H1 (cell line): ENCODE measurements around the gene PLXNB3. TPM values are rescaled to one million over a fixed set of nuclear protein-coding genes. Genes with fewer than 3 reads are reported as not detected.

Experiments used
- CTCF ChIA-PET: fragments of 300-600 bp; sonication (Branson Sonifier 250); formaldehyde crosslinking; loops from one replicate; lab custom pipeline; 2021; ENCODE audit not compliant: partially characterized antibody; lab: Charles Lee
- POLR2A ChIA-PET: fragments of 300-600 bp; sonication (Branson Sonifier 250); formaldehyde crosslinking; loops from one replicate; lab custom pipeline; 2021; ENCODE audit warnings: inconsistent platforms; ENCODE audit not compliant: partially characterized antibody; lab: Charles Lee
- DNase-seq, 2 experiments: peaks; one replicate each; pipeline versions ENCODE4 v3.0.0 to v3.0.0-alpha.2; 2010 to 2022; ENCODE audit warnings: low spot score in 2 of 2, low read depth in 1 of 2, mixed read lengths in 1 of 2
- FAIRE-seq: peaks from 2 replicates; lab custom pipeline; 2011; peaks lifted over from hg19 to GRCh38; lab: Jason Lieb, UNC
- H2AFZ ChIP-seq: 2 replicates; pipeline ENCODE4 v1.8.1; 2012; ENCODE audit warnings: low read length, inconsistent platforms
- H2AK5ac ChIP-seq: 2 replicates; pipeline ENCODE4 v1.6.1; 2013; ENCODE audit warnings: low read depth, low read length
- H2BK120ac ChIP-seq: replicated peaks from 2 replicates; pipeline ENCODE3; 2013; ENCODE audit warnings: low read depth, low read length, inconsistent platforms
- H2BK12ac ChIP-seq: 2 replicates; pipeline ENCODE4 v1.6.1; 2013; ENCODE audit warnings: low read depth, low read length
- H2BK15ac ChIP-seq: 2 replicates; pipeline ENCODE4 v1.6.1; 2013; ENCODE audit warnings: low read length
- H2BK20ac ChIP-seq: 2 replicates; pipeline ENCODE4 v1.6.1; 2013; ENCODE audit warnings: low read length
- H2BK5ac ChIP-seq: 2 replicates; pipeline ENCODE4 v1.6.1; 2013; ENCODE audit warnings: low read depth, low read length
- H3K14ac ChIP-seq: 2 replicates; pipeline ENCODE4 v1.6.1; 2013; ENCODE audit warnings: inconsistent platforms; ENCODE audit not compliant: insufficient read length
- H3K18ac ChIP-seq: 2 replicates; pipeline ENCODE4 v1.6.1; 2013; ENCODE audit warnings: low read length; ENCODE audit errors: extremely low read depth
- H3K23ac ChIP-seq: 2 replicates; pipeline ENCODE4 v1.6.1; 2013; ENCODE audit warnings: inconsistent platforms; ENCODE audit not compliant: insufficient read length
- H3K23me2 ChIP-seq: 2 replicates; pipeline ENCODE4 v1.6.1; 2013; ENCODE audit warnings: low read depth, low read length
- H3K27ac ChIP-seq: 2 replicates; pipeline ENCODE4 v1.6.1; 2011; ENCODE audit warnings: low read depth, low read length, inconsistent platforms
- H3K27me3 ChIP-seq, 4 experiments: replicated peaks in 1 of 4; 1 replicate in 1 of 4; 2 replicates in 3 of 4; pipeline versions ENCODE4 v1.6.1 to v1.8.1; 2011 to 2013; ENCODE audit warnings: low read length in 3 of 4, mild to moderate bottlenecking in 3 of 4, inconsistent platforms in 2 of 4, mixed read lengths in 2 of 4, moderate library complexity in 1 of 4; ENCODE audit not compliant: control insufficient read depth in 3 of 4, insufficient read depth in 3 of 4; ENCODE audit errors: extremely low read depth in 1 of 4
- H3K36me3 ChIP-seq, 4 experiments: 2 replicates each; pipeline versions ENCODE4 v1.6.1 to v1.8.1; 2011 to 2013; ENCODE audit warnings: mild to moderate bottlenecking in 4 of 4, low read length in 3 of 4, moderate library complexity in 2 of 4, control low read depth in 1 of 4, inconsistent platforms in 1 of 4; ENCODE audit not compliant: insufficient read depth in 4 of 4, control insufficient read depth in 2 of 4
- H3K4ac ChIP-seq: replicated peaks from 2 replicates; pipeline ENCODE3; 2013; ENCODE audit warnings: low read length, low read depth, mixed read lengths, inconsistent platforms; ENCODE audit not compliant: insufficient read length
- H3K4me1 ChIP-seq, 4 experiments: replicated peaks in 1 of 4; 1 replicate in 1 of 4; 2 replicates in 3 of 4; pipeline versions ENCODE4 v1.6.1 to v1.8.1; 2011 to 2013; ENCODE audit warnings: low read length in 3 of 4, inconsistent platforms in 2 of 4, mixed read lengths in 1 of 4; ENCODE audit not compliant: insufficient read depth in 4 of 4, control insufficient read depth in 3 of 4
- H3K4me2 ChIP-seq, 2 experiments: 2 replicates each; pipeline versions ENCODE4 v1.6.1 to v1.8.1; 2011 to 2013; ENCODE audit warnings: low read depth in 2 of 2, low read length in 2 of 2, control low read depth in 1 of 2, inconsistent platforms in 1 of 2, mild to moderate bottlenecking in 1 of 2; ENCODE audit not compliant: insufficient read depth in 1 of 2
- H3K4me3 ChIP-seq, 4 experiments: fragments of 200-600, 300-600 bp in 1 of 4; sonication (generic), shearing (Covaris generic), sonication (Bioruptor Twin) in 1 of 4; 2 replicates each; pipeline versions ENCODE4 v1.5.1 to v1.8.1; 2011 to 2016; ENCODE audit warnings: low read length in 4 of 4, low read depth in 3 of 4, control low read depth in 2 of 4, inconsistent platforms in 2 of 4, mild to moderate bottlenecking in 2 of 4, mixed read lengths in 1 of 4, moderate library complexity in 1 of 4; ENCODE audit not compliant: insufficient read depth in 2 of 4; ENCODE audit errors: extremely low read depth in 1 of 4
- H3K56ac ChIP-seq: replicated peaks from 2 replicates; pipeline ENCODE3; 2013; ENCODE audit warnings: low read depth, mild to moderate bottlenecking, mixed read lengths, low read length, inconsistent platforms; ENCODE audit not compliant: insufficient read length
- H3K79me1 ChIP-seq: 2 replicates; pipeline ENCODE4 v1.6.1; 2013; ENCODE audit warnings: low read depth, low read length, control low read depth
- H3K79me2 ChIP-seq, 2 experiments: 2 replicates each; pipeline versions ENCODE4 v1.6.1 to v1.8.1; 2012 to 2013; ENCODE audit warnings: low read length in 2 of 2, mild to moderate bottlenecking in 2 of 2, inconsistent platforms in 1 of 2; ENCODE audit not compliant: insufficient read depth in 2 of 2, control insufficient read depth in 1 of 2
- H3K9ac ChIP-seq, 4 experiments: replicated peaks in 1 of 4; 1 replicate in 1 of 4; 2 replicates in 3 of 4; pipeline versions ENCODE4 v1.6.1 to v1.8.1; 2011 to 2013; ENCODE audit warnings: low read depth in 3 of 4, low read length in 3 of 4, control low read depth in 2 of 4, mild to moderate bottlenecking in 2 of 4, moderate library complexity in 2 of 4, inconsistent platforms in 1 of 4; ENCODE audit errors: extremely low read depth in 1 of 4
- H3K9me3 ChIP-seq, 2 experiments: 2 replicates each; pipeline versions ENCODE4 v1.6.1 to v1.8.1; 2012 to 2013; ENCODE audit warnings: mild to moderate bottlenecking in 2 of 2, moderate library complexity in 2 of 2, control low read depth in 1 of 2, inconsistent platforms in 1 of 2, low read depth in 1 of 2, low read length in 1 of 2, mixed read lengths in 1 of 2; ENCODE audit not compliant: insufficient read depth in 2 of 2
- H4K20me1 ChIP-seq, 2 experiments: replicated peaks in 1 of 2; 2 replicates each; pipeline versions ENCODE3 to v1.8.1; 2011 to 2013; ENCODE audit warnings: inconsistent platforms in 2 of 2, low read length in 2 of 2, mild to moderate bottlenecking in 1 of 2; ENCODE audit not compliant: insufficient read depth in 2 of 2, control insufficient read depth in 1 of 2
- H4K5ac ChIP-seq: 2 replicates; pipeline ENCODE4 v1.6.1; 2013; ENCODE audit warnings: low read length, low read depth, mixed read lengths, inconsistent platforms; ENCODE audit not compliant: insufficient read length
- H4K8ac ChIP-seq: 2 replicates; pipeline ENCODE4 v1.8.0; 2013; ENCODE audit warnings: mild to moderate bottlenecking, moderate library complexity, low read length, inconsistent platforms; ENCODE audit not compliant: insufficient read depth; ENCODE audit errors: extremely low read depth
- H4K91ac ChIP-seq: replicated peaks from 2 replicates; pipeline ENCODE3; 2013; ENCODE audit warnings: low read length, mixed read lengths, inconsistent platforms; ENCODE audit not compliant: insufficient read length
- WGBS, 2 experiments: shearing (Covaris generic) in 1 of 2; methylation state at CpG; one replicate each; pipeline versions ENCODE4 v1.1.6 to v1.1.7; 2013 to 2015; ENCODE audit warnings: low lambda C conversion rate in 2 of 2, mixed read lengths in 2 of 2, inconsistent platforms in 1 of 2, low coverage in 1 of 2, missing lambda C conversion rate in 1 of 2; ENCODE audit not compliant: insufficient replicate concordance in 2 of 2, insufficient coverage in 1 of 2, insufficient read length in 1 of 2; ENCODE audit errors: extremely low coverage in 1 of 2, missing lambda C conversion rate in 1 of 2; 5-methylcytosine and 5-hydroxymethylcytosine counted together
- polyA plus RNA-seq, 7 experiments: library from polyadenylated mRNA; depleted of rRNA in 3 of 7; stranded (reverse) in 5 of 7; unstranded in 2 of 7; fragments of >200 nt in 5 of 7; fragments of 200-250 nt in 2 of 7; gene quantifications; 1 replicate in 5 of 7; 2 replicates in 1 of 7; 4 replicates in 1 of 7; pipeline versions ENCODE4 v1.2.1 to v1.2.3, GENCODE V29; 2011 to 2013; ENCODE audit warnings: missing spikeins in 2 of 7, mixed read lengths in 2 of 7
- total RNA-seq: library from RNA; stranded (reverse); fragmentation: NEBNext Ultra II Directional; extraction: Animal tissue kit (Norgen Biotek cat#: 25700); gene quantifications from 2 replicates; pipeline ENCODE4 v1.2.1, GENCODE V29; 2021

PLXNB3 gene
- total and polyA plus RNA-seq, 2 of the 8 experiments (the other 6 are each of a cell fraction or from before 2014, with no cell fraction given) = 1.2 to 2.7 TPM

DNA sequence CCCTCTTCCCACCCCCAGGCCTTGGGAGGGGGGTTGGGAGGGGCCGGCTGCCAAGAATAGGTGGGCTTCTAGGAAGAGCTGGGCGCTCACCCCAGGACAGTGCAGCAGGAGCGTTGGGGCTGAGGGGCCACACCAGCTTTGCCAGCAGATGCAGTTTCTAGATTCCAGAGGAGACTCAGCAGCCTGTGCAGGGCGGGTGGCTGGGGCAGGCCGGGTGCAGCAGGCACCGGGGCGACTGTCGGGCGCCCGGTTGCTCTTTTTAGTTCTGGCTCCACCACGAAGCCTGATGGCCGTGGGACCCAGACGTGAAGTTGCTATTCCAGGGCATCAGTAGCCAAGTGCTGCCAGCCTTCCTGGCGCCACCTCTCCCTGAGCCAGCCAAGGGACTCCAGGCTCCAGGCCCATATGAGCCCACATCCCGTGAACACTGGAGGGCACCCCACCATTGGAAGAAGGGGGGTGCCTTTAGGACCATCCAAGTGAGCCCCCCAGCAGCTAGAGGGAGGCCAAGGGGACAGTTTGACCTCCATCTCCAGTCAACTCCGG, 36.2 kb downstream of the PLXNB3 start:
- DNase-seq = no peak
- POLR2A ChIA-PET = interaction anchor here (0.7 to 2.9 kb wide), 10 partner anchors 8 to 146 kb away, joined by 3 to 11 read pairs (median 4); partner anchors contain the start of gene L1CAM
- FAIRE-seq = no peak
- Histone ChIP-seq H4K5ac (no peak overlapping the region), H3K14ac (no peak overlapping the region), H3K4me2 (no peak overlapping the region), H3K18ac (no peak overlapping the region), H3K4me3 (no peak overlapping the region), H3K27me3 (no peaks in the 10 kb centered on the region), H2BK5ac (no peak overlapping the region), H3K4me1 (peaks cover 0 to 12% (median 4%) of the 10 kb centered on the region in 4 experiments; a peak in 4 of 7 replicates), H4K91ac (no peak overlapping the region), H2AFZ (no peak overlapping the region), H3K23me2 (0 out of 2 replicates have a peak, but pooled peaks cover 2% of the 10 kb centered on the region), H3K23ac (no peak overlapping the region), H3K4ac (no peak overlapping the region), H3K9ac (no peak overlapping the region), H4K8ac (no peak overlapping the region), H2BK12ac (no peak overlapping the region), H2BK15ac (no peak overlapping the region), H2AK5ac (no peak overlapping the region), H3K36me3 (peaks cover 0 to 38% (median 6%) of the 10 kb centered on the region in 4 experiments; a peak in 3 of 8 replicates), H4K20me1 (peaks cover 2 to 10% of the 10 kb centered on the region in 2 experiments), H3K79me1 (no peaks in the 10 kb centered on the region; the same call in none of the 2 replicates), H2BK20ac (no peak overlapping the region), H2BK120ac (no peak overlapping the region), H3K9me3 (no peaks in the 10 kb centered on the region), H3K56ac (no peak overlapping the region), H3K27ac (no peak overlapping the region), H3K79me2 (peaks cover 0 to 9% of the 10 kb centered on the region in 2 experiments; a peak in 1 of 4 replicates)
- CTCF ChIA-PET = interaction anchor here (0.8 to 1.7 kb wide), 4 partner anchors 28 to 84 kb away, joined by 3 to 7 read pairs (median 5); partner anchors contain the start of gene PLXNB3
- WGBS, 2 experiments = 87% methylated on average over 6 of the region's 16 CpGs; no CpG with 5 or more reads in 1 of the 2 experiments
